Right atrium auricular region (tissue), 2 donors: ENCODE data around the gene RGL1. TPM values are rescaled to one million over a fixed set of nuclear protein-coding genes. Genes with fewer than 3 reads are reported as not detected.

Source experiments
- DNase-seq: peaks from one replicate; pipeline ENCODE4 v3.0.0-alpha.2; 2019; ENCODE audit warnings: low spot score
- H3K27ac ChIP-seq, 2 donors: fragments of 200-600 bp; sonication (generic); 1 replicate in 1 of 2; 2 replicates in 1 of 2; pipeline ENCODE4 v1.5.1; 2016 to 2019
- H3K27me3 ChIP-seq, 2 donors: fragments of 200-600 bp; sonication (generic); one replicate each; pipeline versions ENCODE4 v1.5.1 to v1.6.0; 2017 to 2019
- H3K36me3 ChIP-seq: fragments of 200-600 bp; sonication (generic); one replicate; pipeline ENCODE4 v1.5.1; 2016
- H3K4me1 ChIP-seq, 2 donors: fragments of 200-600 bp; sonication (generic); one replicate each; pipeline versions ENCODE4 v1.5.1 to v1.6.0; 2017 to 2019
- H3K4me3 ChIP-seq, 2 donors: fragments of 200-600 bp; sonication (generic); 1 replicate in 1 of 2; 2 replicates in 1 of 2; pipeline ENCODE4 v1.5.1; 2017 to 2019; ENCODE audit warnings: mild to moderate bottlenecking in 1 of 2, moderate library complexity in 1 of 2
- H3K9me3 ChIP-seq, 2 donors: fragments of 200-600 bp; sonication (generic); one replicate each; pipeline ENCODE4 v1.5.1; 2019
- CTCF ChIP-seq, 2 donors: fragments of 200-600 bp; sonication (generic); IDR thresholded peaks; one replicate each; pipeline ENCODE4 v1.5.1; 2019; ENCODE audit warnings: antibody characterized with exemption in 2 of 2
- total RNA-seq, 2 donors: library from RNA; depleted of rRNA; stranded (reverse); fragments of >200 nt; gene quantifications; one replicate each; pipeline ENCODE4 v1.1.0, GENCODE V29; 2016

Gene RGL1
- total RNA-seq, 2 donors from 2014 or later = 14.9 to 22.7 TPM

DNA sequence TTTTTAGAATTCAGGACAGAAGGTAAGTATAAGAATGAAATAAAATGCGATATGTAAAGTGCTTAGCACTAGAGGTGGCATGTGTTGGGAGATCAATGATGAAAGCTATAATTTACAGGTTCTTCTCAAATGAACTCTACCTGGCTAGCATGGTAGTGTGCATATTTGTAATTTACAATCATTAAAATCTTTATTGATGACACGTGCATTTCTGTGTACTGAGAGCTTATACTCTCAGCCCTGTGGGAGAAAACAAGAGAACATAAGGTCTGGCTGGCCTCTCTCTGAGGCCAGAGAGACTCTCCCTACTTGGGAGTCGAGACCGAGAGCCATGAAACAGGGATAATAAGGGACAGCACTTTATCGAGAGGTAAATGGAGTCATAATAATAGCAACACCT lies 156.2 kb downstream of the RGL1 start:
- Histone ChIP-seq H3K9me3 (no peaks in the 10 kb centered on the region), H3K27me3 (no peaks in the 10 kb centered on the region), H3K36me3 (no peaks in the 10 kb centered on the region), H3K27ac (peak overlapping the region in 1 of 2 donors; percentile 79), H3K4me3 (no peak overlapping the region), H3K4me1 (peaks cover 0 to 8% of the 10 kb centered on the region in 2 donors)
- no peak for DNase-seq
- TF ChIP-seq CTCF (IDR thresholded peaks at IDR 0.05) = no peak

DNA sequence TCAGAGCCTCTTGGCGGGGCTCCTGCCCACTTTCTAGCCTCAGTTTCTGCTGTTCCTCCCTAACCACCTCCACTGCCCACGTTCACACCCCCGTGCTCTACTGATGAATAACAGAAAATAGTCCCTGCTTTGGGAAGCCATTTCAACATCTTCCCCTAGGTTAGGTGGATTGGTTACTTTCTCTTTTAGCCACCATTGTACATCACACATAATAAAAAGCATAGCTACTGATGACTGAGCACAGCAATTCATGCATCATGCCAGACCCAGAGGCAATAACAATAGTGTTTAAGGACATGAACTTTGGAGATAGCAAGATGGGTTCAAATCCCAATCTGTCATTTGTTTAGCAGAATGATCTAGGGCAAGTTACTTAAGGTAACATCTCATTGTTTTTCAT lies 158.0 kb downstream of the RGL1 start:
- H3K4me3 ChIP-seq = no peak overlapping the region
- H3K9me3 ChIP-seq = no peaks in the 10 kb centered on the region
- no peaks in the 10 kb centered on the region for H3K36me3 ChIP-seq
- no peaks in the 10 kb centered on the region for H3K27me3 ChIP-seq
- no peak for DNase-seq
- H3K27ac ChIP-seq = no peak overlapping the region
- no peak for TF ChIP-seq CTCF (IDR thresholded peaks at IDR 0.05)
- no peaks in the 10 kb centered on the region for H3K4me1 ChIP-seq

GRCh38 chr1:183965726-183966125 lies 160.8 kb downstream of the RGL1 start:
- Histone ChIP-seq H3K36me3 (peaks cover 12% of the 10 kb centered on the region), H3K9me3 (no peaks in the 10 kb centered on the region), H3K4me3 (no peak overlapping the region), H3K4me1 (no peaks in the 10 kb centered on the region), H3K27me3 (no peaks in the 10 kb centered on the region), H3K27ac (no peak overlapping the region)
- TF ChIP-seq CTCF (IDR thresholded peaks at IDR 0.05) = no peak
- no peak for DNase-seq

GRCh38 chr1:183966487-183966886 lies 161.6 kb downstream of the RGL1 start:
- no peak overlapping the region for H3K4me3 ChIP-seq
- TF ChIP-seq CTCF (IDR thresholded peaks at IDR 0.05) = no peak
- no peaks in the 10 kb centered on the region for H3K9me3 ChIP-seq
- no peak overlapping the region for H3K27ac ChIP-seq
- no peak for DNase-seq
- no peaks in the 10 kb centered on the region for H3K4me1 ChIP-seq
- peaks cover 12% of the 10 kb centered on the region for H3K36me3 ChIP-seq
- no peaks in the 10 kb centered on the region for H3K27me3 ChIP-seq

DNA sequence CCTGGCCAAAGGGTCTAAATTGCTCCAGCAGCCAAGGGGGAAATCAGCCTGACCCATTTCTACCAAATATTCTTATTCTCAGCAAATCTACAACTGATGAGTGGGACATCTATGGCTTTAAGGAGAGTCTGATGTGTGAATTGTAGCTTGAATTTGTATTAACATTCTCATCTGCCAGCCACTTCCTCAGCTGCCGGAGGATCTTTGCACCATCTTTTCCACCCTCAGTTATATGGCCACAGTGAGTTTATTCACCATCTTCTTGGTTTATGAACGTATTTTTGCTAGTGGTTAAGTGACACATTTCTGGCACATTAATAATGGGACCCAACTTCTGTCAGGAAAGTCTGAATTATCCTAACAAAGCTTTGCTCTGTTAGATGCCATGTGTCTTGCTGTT lies 163.0 kb downstream of the RGL1 start:
- DNase-seq = no peak
- no peak for TF ChIP-seq CTCF (IDR thresholded peaks at IDR 0.05)

DNA sequence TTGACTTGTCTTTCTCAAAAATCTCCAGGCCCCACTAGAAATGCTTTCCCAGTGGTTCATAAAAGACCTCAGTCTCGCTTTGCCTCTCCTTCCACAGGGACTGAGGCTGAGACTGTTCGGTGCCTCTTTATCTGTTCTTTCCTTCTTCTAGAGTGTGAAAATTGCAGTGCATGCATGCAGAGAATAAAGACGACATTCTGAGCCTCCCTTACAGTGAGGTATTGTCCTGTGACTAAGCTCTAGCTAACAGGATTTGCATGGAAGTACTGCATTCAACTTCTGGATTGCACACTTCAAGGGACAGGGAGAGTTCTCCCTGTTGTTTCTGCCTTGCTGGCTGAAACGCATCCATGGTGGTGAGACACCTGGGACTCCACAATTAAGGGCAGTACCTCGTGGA lies 163.5 kb downstream of the RGL1 start:
- peaks cover 12% of the 10 kb centered on the region for H3K36me3 ChIP-seq
- no peak for DNase-seq
- no peaks in the 10 kb centered on the region for H3K27me3 ChIP-seq
- H3K27ac ChIP-seq = no peak overlapping the region
- no peak for TF ChIP-seq CTCF (IDR thresholded peaks at IDR 0.05)
- no peaks in the 10 kb centered on the region for H3K4me1 ChIP-seq
- H3K9me3 ChIP-seq = no peaks in the 10 kb centered on the region
- H3K4me3 ChIP-seq = no peak overlapping the region

More for the DNA sequence above, 163.0 kb downstream of the RGL1 start:
- Histone ChIP-seq H3K27me3 (no peaks in the 10 kb centered on the region), H3K27ac (no peak overlapping the region), H3K4me1 (no peaks in the 10 kb centered on the region), H3K9me3 (no peaks in the 10 kb centered on the region), H3K36me3 (peaks cover 12% of the 10 kb centered on the region), H3K4me3 (no peak overlapping the region)
